Activated effector memory CD4-positive, alpha-beta T cell treated with Interleukin-2 at 50 U/mL for 16 hours (primary cell): ENCODE measurements around the gene CHST4.
"Not testable (repeated sequence)": the region's sequence is repeated elsewhere in the genome, so short reads cannot be mapped to it uniquely, and the experiment has no call there.

Experiments
- DNase-seq: peaks from one replicate; pipeline ENCODE4 v3.0.0-alpha.2; 2020

Gene CHST4

DNA sequence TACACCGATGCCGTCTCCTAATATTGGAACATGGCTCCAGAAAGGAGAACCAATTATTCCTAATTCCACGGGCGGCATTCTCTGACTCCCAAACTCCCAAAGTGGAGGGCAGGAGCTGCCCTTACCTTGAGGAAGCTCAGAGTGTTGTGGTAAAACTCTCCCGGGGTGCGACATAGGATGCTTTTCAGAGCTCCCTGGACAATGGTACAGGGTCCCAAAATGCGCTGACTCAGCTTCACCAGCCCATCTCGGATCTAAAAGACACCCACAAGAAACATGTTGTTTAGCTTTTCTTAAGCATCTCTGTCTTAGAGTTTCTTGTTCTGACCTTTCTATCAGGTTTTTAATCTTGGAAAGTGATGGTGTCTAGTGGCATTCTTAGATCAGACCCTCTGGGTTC, 43.9 kb downstream of the CHST4 start:
- DNase-seq: no peak

DNA sequence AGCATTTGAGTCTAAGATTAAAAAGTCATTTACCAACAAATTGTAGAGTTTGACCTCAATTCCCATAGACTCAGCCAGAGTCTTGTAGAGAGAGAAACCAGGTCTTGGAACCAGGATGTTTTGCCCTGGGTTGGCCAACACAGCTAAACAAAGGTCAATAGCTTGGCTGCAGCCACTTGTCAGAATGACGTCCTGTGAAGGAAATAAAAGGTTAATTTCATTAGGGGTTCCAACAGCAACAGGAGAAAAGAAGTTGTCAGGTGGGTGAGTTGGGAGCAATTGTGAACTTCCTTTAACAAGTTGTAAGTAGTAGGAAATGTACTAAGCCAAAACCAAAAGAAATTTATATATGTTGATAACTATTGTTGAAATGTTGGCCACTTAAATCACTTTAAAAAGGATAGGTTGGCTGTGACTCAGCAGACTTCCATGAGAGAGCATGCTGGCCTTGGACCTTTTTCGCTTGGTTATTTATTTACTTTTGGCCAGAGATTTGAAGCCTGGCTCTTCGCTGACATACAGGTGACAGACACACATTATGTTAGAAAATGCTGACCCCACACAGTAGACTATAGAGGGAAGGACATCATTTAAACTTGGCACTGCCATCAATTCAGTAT, 46.4 kb downstream of the CHST4 start:
- DNase-seq: no peak

DNA sequence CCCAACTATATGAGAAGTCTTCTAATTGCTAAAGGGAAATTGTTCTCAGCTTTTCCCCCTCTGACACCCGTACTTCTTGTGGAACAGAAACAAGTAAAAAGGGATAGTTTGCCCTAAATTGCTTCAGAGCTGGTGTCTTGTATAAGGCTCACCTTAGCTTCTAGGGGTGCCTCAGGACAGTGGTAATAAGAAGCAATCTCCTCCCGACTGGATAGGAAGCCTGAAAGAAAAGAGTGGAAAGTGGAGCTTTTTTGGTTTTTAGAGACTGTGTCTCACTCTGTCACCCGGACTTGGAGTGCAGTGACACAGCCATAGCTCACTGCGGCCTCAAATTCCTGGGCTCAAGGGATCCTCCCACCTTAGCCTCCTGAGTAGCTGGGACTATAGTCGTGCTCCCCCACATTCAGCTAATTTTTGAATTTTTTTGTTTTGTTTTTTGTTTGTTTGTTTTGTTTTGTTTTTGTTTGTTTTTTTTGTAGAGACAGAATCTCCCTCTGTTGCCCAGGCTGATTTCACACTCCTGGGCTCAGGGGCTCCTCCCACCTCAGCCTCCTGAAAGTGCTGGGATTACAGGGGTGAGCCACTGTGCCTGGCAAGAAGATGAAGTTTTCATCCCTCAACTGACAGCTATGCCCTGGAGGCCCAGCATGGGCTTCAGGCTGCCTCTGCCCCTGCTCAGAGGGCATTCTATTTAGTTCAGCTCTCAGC, 47.3 kb downstream of the CHST4 start:
- DNase-seq: no peak

DNA sequence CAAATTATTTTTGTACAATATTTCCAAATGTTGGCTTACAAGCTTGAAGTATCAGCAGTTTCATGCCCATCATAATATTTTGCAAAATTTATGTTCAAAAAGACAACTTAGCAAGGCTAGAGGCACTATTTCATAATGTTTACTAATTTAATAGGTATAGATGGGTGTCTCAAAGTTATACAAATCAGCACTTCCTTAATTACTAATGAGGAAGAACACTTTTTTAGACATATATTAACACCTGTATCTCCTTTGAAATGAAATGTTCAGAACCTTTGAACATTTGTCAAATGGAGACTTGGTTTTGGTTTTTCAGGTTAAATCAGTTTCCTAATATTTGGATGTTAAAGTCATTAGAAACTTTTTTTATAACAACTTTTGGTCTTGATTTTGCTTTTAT, 48.5 kb downstream of the CHST4 start:
- DNase-seq: no peak

DNA sequence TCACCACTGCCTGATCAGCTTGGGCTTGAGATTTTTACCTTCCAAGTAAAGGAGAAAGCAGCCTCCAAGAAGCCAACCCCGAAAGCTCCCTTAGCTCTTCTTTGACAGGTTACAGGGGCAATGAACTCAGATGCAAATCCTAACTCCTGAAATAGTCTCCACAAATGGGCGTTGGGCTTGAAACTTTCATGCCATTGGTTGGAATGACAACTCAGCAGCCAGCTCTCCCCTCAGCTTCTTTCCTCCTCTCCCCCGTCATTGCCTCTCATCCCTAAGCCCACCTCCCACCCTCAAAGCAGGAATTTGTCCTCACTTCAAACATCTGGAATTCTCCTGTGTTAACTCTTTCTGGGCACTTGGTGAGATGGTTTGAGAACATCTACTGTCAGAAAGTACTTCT, 50.7 kb downstream of the CHST4 start, which contains the start of gene TAT:
TAT (minus strand) TSS at position 122 of the 400 bp plus-strand sequence. CDS start 677 bp downstream, outside the sequence.
- DNase-seq: no peak

DNA sequence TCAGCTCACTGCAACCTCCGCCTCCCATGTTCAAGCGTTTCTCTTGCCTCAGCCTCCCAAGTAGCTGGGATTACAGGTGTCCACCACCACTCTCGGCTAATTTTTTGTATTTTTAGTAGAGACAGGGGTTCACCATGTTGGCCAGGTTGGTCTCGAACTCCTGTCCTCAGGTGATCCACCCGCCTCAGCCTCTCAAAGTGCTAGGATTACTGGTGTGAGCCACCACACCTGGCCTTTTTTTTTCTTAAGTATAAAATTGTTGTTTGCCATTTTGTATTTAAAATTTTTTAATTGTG, 56.3 kb downstream of the CHST4 start:
- not testable (repeated sequence) for DNase-seq

DNA sequence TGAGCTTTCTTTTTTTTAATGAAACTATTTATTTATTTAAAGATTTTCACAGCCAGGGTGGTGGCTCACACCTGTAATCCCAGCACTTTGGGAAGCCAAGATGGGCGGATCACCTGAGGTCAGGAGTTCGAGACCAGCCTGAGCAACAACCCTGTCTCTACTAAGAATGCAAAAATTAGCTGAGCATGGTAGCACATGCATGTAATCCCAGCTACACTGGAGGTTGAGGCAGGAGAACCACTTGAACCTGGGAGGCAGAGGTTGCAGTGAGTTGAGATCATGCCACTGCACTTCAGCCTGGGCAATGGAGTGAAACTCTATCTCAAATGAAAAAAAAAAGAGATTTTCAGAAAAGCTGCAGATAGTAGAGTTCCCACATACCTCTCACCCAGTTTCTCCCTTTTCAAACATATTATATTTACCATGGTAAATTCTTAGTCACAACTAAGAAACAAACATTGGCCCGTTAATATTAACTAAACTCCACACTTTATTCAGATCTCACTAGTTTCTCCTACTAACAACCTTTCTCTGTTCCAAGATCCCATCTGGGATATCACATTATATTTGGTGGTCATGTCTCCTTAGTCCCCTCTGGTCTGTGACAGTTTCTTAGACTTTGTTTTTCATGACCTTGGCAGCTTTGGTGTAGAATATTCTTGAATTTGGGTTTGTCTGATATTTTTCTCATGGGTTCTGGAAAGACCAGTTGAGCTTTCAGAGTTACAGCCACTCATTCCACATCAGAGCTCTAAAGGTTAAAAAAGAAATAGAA, 58.5 kb downstream of the CHST4 start:
- DNase-seq: no peak

DNA sequence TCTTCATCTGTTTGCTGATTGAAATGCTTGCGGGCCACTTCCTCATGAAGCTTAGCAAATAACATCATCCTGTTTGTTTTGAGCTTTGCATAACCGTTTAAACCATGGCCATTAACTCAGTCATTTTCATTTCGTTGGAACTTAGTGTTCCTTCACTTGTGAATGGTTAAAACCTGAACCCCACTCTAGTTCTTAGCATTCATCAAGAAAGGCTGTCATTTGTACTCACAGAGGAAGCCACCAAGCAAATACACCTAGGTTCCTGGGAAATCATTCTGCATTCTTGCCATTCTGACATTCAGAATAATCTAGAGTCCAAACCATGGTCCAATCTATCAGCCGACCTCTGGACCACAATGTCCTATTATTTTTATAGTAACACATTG, 59.1 kb downstream of the CHST4 start:
- DNase-seq: no peak
